Measurements from ENCODE around the gene ACVR1. TPM values are rescaled to one million over a fixed set of nuclear protein-coding genes. Genes with fewer than 3 reads are reported as not detected.

The ACVR1 gene
- total RNA-seq, 5 donors from 2014 or later (not counting 1 experiment from before 2014, with no cell fraction given): 18.3 to 31.5 (median 25.1) TPM

DNA sequence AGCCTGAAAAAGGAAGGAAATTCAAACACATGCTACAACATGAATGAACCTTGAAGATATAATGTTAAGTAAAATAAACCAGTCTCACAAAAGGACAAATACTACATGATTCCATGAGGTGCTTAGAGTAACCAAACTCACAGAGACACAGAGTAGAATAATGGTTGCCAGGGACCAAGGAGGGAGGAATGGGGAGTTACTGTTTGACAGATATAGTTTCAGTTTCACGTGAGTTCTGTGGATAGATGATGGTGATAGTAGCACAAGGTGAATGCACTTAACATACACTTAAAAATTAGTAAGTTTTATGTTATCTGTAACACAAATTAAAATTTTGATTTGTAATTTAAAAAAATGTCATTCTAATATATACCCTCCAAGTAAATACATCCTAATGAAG is 140.6 kb downstream of the ACVR1 start:
- H3K36me3 ChIP-seq (ENCODE audit: control insufficient read depth in 2 of 2, extremely low read depth in 1 of 2, insufficient read depth in 1 of 2, low read length in 1 of 2): peaks cover 7 to 52% of the 10 kb centered on the region in 2 donors
- H3K27ac Mint-ChIP-seq: no peak overlapping the region
- DNase-seq (no peak), ATAC-seq (replicated peaks in 1 of 4) (no peak)
- H3K27me3 ChIP-seq (replicated peaks in 1 of 2; ENCODE audit: control insufficient read depth in 2 of 2, extremely low read depth in 1 of 2, insufficient read depth in 2 of 2, low read length in 1 of 2): no peaks in the 10 kb centered on the region
- no peaks in the 10 kb centered on the region for H3K27me3 Mint-ChIP-seq
- H3K27ac ChIP-seq (ENCODE audit: low read length): no peak overlapping the region
- ChIA-PET CTCF (no interaction called here), POLR2A (no interaction called here)
- no peak overlapping the region for H3K4me3 ChIP-seq (ENCODE audit: control insufficient read depth in 1 of 2, extremely low read depth in 1 of 2, low read length in 1 of 2)
- H3K9me3 Mint-ChIP-seq: peaks cover 4 to 9% (median 6%) of the 10 kb centered on the region in 3 donors
- H3K4me3 Mint-ChIP-seq: no peak overlapping the region
- no CpG with 5 or more reads among the region's 1 CpG for WGBS (ENCODE audit: insufficient coverage)
- H3K4me1 ChIP-seq (ENCODE audit: control insufficient read depth in 1 of 2, extremely low read depth in 1 of 2, insufficient read depth in 2 of 2, low read length in 2 of 2): no peaks in the 10 kb centered on the region
- H3K36me3 Mint-ChIP-seq: peaks cover 82% of the 10 kb centered on the region
- H3K4me1 Mint-ChIP-seq: no peaks in the 10 kb centered on the region
- no peaks in the 10 kb centered on the region for H3K9me3 ChIP-seq

DNA sequence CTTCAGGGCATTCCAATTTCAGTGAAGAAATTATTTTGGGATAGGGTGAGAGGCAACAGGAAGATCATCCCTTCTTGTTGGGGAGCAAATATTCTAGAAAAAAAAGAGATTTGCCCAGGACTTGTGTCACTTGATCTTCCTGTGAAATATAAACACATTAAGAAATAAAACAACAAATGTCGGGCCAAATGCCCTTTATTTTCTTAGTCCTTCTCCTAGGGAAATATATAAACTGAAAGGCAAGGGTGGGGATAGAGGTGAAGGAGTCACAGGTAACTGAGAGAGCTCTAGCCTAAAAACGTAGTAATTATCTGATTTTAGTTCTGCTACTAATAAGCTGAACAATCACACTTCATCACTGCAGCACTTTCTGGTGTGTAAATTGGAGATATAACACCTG is 142.9 kb downstream of the ACVR1 start:
- H3K9me3 ChIP-seq: no peaks in the 10 kb centered on the region
- peaks cover 90% of the 10 kb centered on the region for H3K36me3 Mint-ChIP-seq
- peaks cover 12 to 20% (median 17%) of the 10 kb centered on the region in 3 donors for H3K9me3 Mint-ChIP-seq
- no peak overlapping the region for H3K4me3 Mint-ChIP-seq
- ATAC-seq (replicated peaks in 1 of 4): no peak
- H3K4me1 ChIP-seq (ENCODE audit: control insufficient read depth in 1 of 2, extremely low read depth in 1 of 2, insufficient read depth in 2 of 2, low read length in 2 of 2): no peaks in the 10 kb centered on the region
- H3K27ac ChIP-seq (ENCODE audit: low read length): no peak overlapping the region
- ChIA-PET CTCF (no interaction called here), POLR2A (no interaction called here)
- H3K27me3 ChIP-seq (replicated peaks in 1 of 2; ENCODE audit: control insufficient read depth in 2 of 2, extremely low read depth in 1 of 2, insufficient read depth in 2 of 2, low read length in 1 of 2): no peaks in the 10 kb centered on the region
- no CpG with 5 or more reads among the region's 2 CpGs for WGBS (ENCODE audit: insufficient coverage)
- H3K4me1 Mint-ChIP-seq: no peaks in the 10 kb centered on the region
- DNase-seq: no peak
- H3K4me3 ChIP-seq (ENCODE audit: control insufficient read depth in 1 of 2, extremely low read depth in 1 of 2, low read length in 1 of 2): no peak overlapping the region
- H3K27me3 Mint-ChIP-seq: no peaks in the 10 kb centered on the region
- H3K36me3 ChIP-seq (ENCODE audit: control insufficient read depth in 2 of 2, extremely low read depth in 1 of 2, insufficient read depth in 1 of 2, low read length in 1 of 2): peaks cover 6 to 48% of the 10 kb centered on the region in 2 donors
- H3K27ac Mint-ChIP-seq: no peak overlapping the region

- no peaks in the 10 kb centered on the region for H3K4me1 ChIP-seq (ENCODE audit: control insufficient read depth in 1 of 2, extremely low read depth in 1 of 2, insufficient read depth in 2 of 2, low read length in 2 of 2)
- CTCF ChIA-PET: no interaction called here
- H3K27me3 ChIP-seq (replicated peaks in 1 of 2; ENCODE audit: control insufficient read depth in 2 of 2, extremely low read depth in 1 of 2, insufficient read depth in 2 of 2, low read length in 1 of 2): no peaks in the 10 kb centered on the region
- H3K27ac ChIP-seq (ENCODE audit: low read length): no peak overlapping the region
- peaks cover 5 to 41% of the 10 kb centered on the region in 2 donors for H3K36me3 ChIP-seq (ENCODE audit: control insufficient read depth in 2 of 2, extremely low read depth in 1 of 2, insufficient read depth in 1 of 2, low read length in 1 of 2)
- DNase-seq (no peak), ATAC-seq (replicated peaks in 1 of 4) (no peak)
- no CpG with 5 or more reads among the region's 3 CpGs for whole genome bisulfite sequencing (ENCODE audit: insufficient coverage)
- POLR2A ChIA-PET: no interaction called here
- Mint-ChIP-seq H3K36me3 (peaks cover 90% of the 10 kb centered on the region), H3K9me3 (peaks cover 12 to 20% (median 17%) of the 10 kb centered on the region in 3 donors), H3K4me3 (no peak overlapping the region), H3K27me3 (no peaks in the 10 kb centered on the region), H3K4me1 (no peaks in the 10 kb centered on the region), H3K27ac (no peak overlapping the region)
- H3K4me3 ChIP-seq (ENCODE audit: control insufficient read depth in 1 of 2, extremely low read depth in 1 of 2, low read length in 1 of 2): no peak overlapping the region
- H3K9me3 ChIP-seq: no peaks in the 10 kb centered on the region
These were observed 143.5 kb downstream of the ACVR1 start for GRCh38 chr2:157732596-157732995.

DNA sequence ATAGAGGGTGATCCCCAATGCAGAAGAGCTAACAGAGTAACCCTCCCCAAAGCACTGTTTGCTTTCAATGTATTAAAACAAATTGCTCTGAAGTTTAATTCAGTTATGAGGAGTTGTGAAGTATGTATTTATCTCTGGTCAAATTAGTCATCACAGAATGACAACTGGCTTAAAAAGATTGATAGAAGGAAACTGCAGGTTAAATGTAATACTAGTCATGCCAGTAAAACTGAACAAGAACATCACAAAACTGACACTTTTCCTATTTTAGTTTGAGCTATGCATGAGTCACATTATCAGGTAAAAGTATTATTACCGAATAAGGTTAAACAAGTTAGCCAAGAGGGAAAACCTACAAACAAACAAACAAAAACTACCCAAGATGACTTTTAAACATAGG is 148.4 kb downstream of the ACVR1 start:
- DNase-seq (no peak), ATAC-seq (replicated peaks in 1 of 4) (no peak)
- H3K27ac ChIP-seq (ENCODE audit: low read length): no peak overlapping the region
- Mint-ChIP-seq H3K27me3 (no peaks in the 10 kb centered on the region), H3K36me3 (peaks cover 78% of the 10 kb centered on the region), H3K27ac (no peak overlapping the region), H3K4me3 (no peak overlapping the region), H3K4me1 (no peaks in the 10 kb centered on the region), H3K9me3 (peaks cover 22 to 43% (median 29%) of the 10 kb centered on the region in 3 donors)
- ChIA-PET CTCF (no interaction called here), POLR2A (no interaction called here)
- no peak overlapping the region for H3K4me3 ChIP-seq (ENCODE audit: control insufficient read depth in 1 of 2, extremely low read depth in 1 of 2, low read length in 1 of 2)
- H3K4me1 ChIP-seq (ENCODE audit: control insufficient read depth in 1 of 2, extremely low read depth in 1 of 2, insufficient read depth in 2 of 2, low read length in 2 of 2): no peaks in the 10 kb centered on the region
- H3K36me3 ChIP-seq (ENCODE audit: control insufficient read depth in 2 of 2, extremely low read depth in 1 of 2, insufficient read depth in 1 of 2, low read length in 1 of 2): peaks cover 0 to 2% of the 10 kb centered on the region in 2 donors
- no peaks in the 10 kb centered on the region for H3K27me3 ChIP-seq (replicated peaks in 1 of 2; ENCODE audit: control insufficient read depth in 2 of 2, extremely low read depth in 1 of 2, insufficient read depth in 2 of 2, low read length in 1 of 2)
- H3K9me3 ChIP-seq: no peaks in the 10 kb centered on the region
- no CpG with 5 or more reads among the region's 1 CpG for WGBS (ENCODE audit: insufficient coverage)

DNA sequence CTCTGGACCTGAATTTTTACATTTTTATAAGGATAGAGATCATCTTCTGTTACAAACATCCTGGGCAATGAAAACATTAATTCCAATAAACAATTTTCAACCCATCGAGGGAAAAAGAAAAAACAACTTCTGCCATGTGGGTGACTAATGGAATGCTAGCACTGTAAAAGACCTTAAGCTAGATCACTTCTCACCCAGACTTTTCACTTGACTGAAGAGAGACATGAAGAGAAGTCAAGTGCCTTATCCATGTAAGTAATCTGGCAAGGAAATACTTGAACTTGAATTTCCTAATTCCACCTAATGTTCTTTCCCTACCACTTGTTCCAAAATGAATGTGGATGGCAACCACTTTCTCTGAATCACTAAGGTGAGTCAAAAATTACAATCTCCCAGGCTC is 149.2 kb downstream of the ACVR1 start:
- ATAC-seq (replicated peaks in 1 of 4): no peak

GRCh38 chr2:157725846-157726245 is 150.3 kb downstream of the ACVR1 start:
- H3K9me3 ChIP-seq: peaks cover 7% of the 10 kb centered on the region
- H3K9me3 Mint-ChIP-seq: peaks cover 20 to 47% (median 27%) of the 10 kb centered on the region in 3 donors
- no peaks in the 10 kb centered on the region for H3K27me3 Mint-ChIP-seq
- no CpG with 5 or more reads among the region's 1 CpG for WGBS (ENCODE audit: insufficient coverage)
- POLR2A ChIA-PET: no interaction called here
- ATAC-seq (replicated peaks in 1 of 4): no peak
- H3K4me3 Mint-ChIP-seq: no peak overlapping the region
- no peaks in the 10 kb centered on the region for H3K27me3 ChIP-seq (replicated peaks in 1 of 2; ENCODE audit: control insufficient read depth in 2 of 2, extremely low read depth in 1 of 2, insufficient read depth in 2 of 2, low read length in 1 of 2)
- no peak for DNase-seq
- CTCF ChIA-PET: no interaction called here
- H3K4me1 ChIP-seq (ENCODE audit: control insufficient read depth in 1 of 2, extremely low read depth in 1 of 2, insufficient read depth in 2 of 2, low read length in 2 of 2): no peaks in the 10 kb centered on the region
- H3K27ac Mint-ChIP-seq: no peak overlapping the region
- no peak overlapping the region for H3K27ac ChIP-seq (ENCODE audit: low read length)
- no peak overlapping the region for H3K4me3 ChIP-seq (ENCODE audit: control insufficient read depth in 1 of 2, extremely low read depth in 1 of 2, low read length in 1 of 2)
- H3K36me3 Mint-ChIP-seq: peaks cover 69% of the 10 kb centered on the region
- H3K4me1 Mint-ChIP-seq: no peaks in the 10 kb centered on the region
- H3K36me3 ChIP-seq (ENCODE audit: control insufficient read depth in 2 of 2, extremely low read depth in 1 of 2, insufficient read depth in 1 of 2, low read length in 1 of 2): no peaks in the 10 kb centered on the region

More for the DNA sequence above, 149.2 kb downstream of the ACVR1 start:
- Mint-ChIP-seq H3K27me3 (no peaks in the 10 kb centered on the region), H3K4me1 (no peaks in the 10 kb centered on the region), H3K4me3 (no peak overlapping the region), H3K27ac (no peak overlapping the region), H3K9me3 (peaks cover 23 to 49% (median 30%) of the 10 kb centered on the region in 3 donors), H3K36me3 (peaks cover 77% of the 10 kb centered on the region)
- Histone ChIP-seq H3K4me3 (ENCODE audit: control insufficient read depth in 1 of 2, extremely low read depth in 1 of 2, low read length in 1 of 2) (no peak overlapping the region), H3K4me1 (ENCODE audit: control insufficient read depth in 1 of 2, extremely low read depth in 1 of 2, insufficient read depth in 2 of 2, low read length in 2 of 2) (no peaks in the 10 kb centered on the region), H3K27ac (ENCODE audit: low read length) (no peak overlapping the region), H3K9me3 (peaks cover 6% of the 10 kb centered on the region), H3K36me3 (ENCODE audit: control insufficient read depth in 2 of 2, extremely low read depth in 1 of 2, insufficient read depth in 1 of 2, low read length in 1 of 2) (no peaks in the 10 kb centered on the region), H3K27me3 (replicated peaks in 1 of 2; ENCODE audit: control insufficient read depth in 2 of 2, extremely low read depth in 1 of 2, insufficient read depth in 2 of 2, low read length in 1 of 2) (no peaks in the 10 kb centered on the region)
- CTCF ChIA-PET: no interaction called here
- POLR2A ChIA-PET: no interaction called here
- WGBS (ENCODE audit: insufficient coverage): no CpG with 5 or more reads among the region's 1 CpG
- DNase-seq: no peak

DNA sequence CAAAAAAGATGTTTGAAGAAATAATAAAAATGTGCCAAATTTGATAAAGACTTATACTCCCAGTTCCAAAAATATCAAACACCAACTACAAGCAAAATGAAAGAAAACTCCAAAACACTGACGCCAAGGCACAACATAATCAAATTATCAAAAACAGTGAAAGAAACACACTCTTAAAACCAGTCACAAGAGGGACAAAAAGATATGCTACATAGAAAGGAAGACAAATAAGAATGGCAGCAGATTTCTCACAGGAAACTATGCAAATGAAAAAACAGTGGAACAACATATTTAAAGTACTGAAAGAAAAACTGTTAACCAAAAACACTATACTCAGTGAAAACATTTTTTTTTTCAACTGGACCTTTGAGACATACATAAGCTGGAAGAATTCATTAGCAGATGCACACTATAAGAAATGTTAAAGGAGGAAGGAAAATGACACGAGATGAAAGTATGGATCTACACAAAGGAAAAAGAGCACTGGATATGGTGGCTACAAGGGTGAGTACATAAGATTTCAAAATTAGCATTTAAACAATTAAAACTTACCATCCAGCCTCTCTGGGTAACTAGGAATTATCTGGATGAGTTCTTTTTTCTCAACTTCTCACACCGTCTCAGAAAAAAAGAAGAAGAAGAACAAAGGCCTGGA is 153.4 kb downstream of the ACVR1 start:
- ChIA-PET CTCF (no interaction called here), POLR2A (no interaction called here)
- Mint-ChIP-seq H3K27ac (no peak overlapping the region), H3K4me3 (no peak overlapping the region), H3K4me1 (no peaks in the 10 kb centered on the region), H3K36me3 (peaks cover 55% of the 10 kb centered on the region), H3K27me3 (no peaks in the 10 kb centered on the region), H3K9me3 (peaks cover 16 to 43% (median 17%) of the 10 kb centered on the region in 3 donors)
- Histone ChIP-seq H3K4me3 (ENCODE audit: control insufficient read depth in 1 of 2, extremely low read depth in 1 of 2, low read length in 1 of 2) (no peak overlapping the region), H3K27me3 (replicated peaks in 1 of 2; ENCODE audit: control insufficient read depth in 2 of 2, extremely low read depth in 1 of 2, insufficient read depth in 2 of 2, low read length in 1 of 2) (no peaks in the 10 kb centered on the region), H3K4me1 (ENCODE audit: control insufficient read depth in 1 of 2, extremely low read depth in 1 of 2, insufficient read depth in 2 of 2, low read length in 2 of 2) (no peaks in the 10 kb centered on the region), H3K27ac (ENCODE audit: low read length) (no peak overlapping the region), H3K36me3 (ENCODE audit: control insufficient read depth in 2 of 2, extremely low read depth in 1 of 2, insufficient read depth in 1 of 2, low read length in 1 of 2) (no peaks in the 10 kb centered on the region), H3K9me3 (peaks cover 9% of the 10 kb centered on the region)
- WGBS (ENCODE audit: insufficient coverage): 100% methylated on average over 1 of the region's 3 CpGs
- ATAC-seq (replicated peaks in 1 of 4): no peak
- DNase-seq: no peak
